Liver (tissue), 9 donors: Measurements from ENCODE around the gene GGA2. TPM values are rescaled to one million over a fixed set of nuclear protein-coding genes. Genes with fewer than 3 reads are reported as not detected.

ENCODE experiments used
- DNase-seq: peaks from one replicate; pipeline ENCODE4 v3.0.0-alpha.2; 2017; ENCODE audit warnings: low spot score
- H3K27ac ChIP-seq, 2 donors: one replicate each; pipeline ENCODE4 v1.7.0; 2013; ENCODE audit warnings: inconsistent platforms in 2 of 2, low read length in 2 of 2, control low read depth in 1 of 2, low read depth in 1 of 2, mild to moderate bottlenecking in 1 of 2
- H3K27me3 ChIP-seq, 4 donors: one replicate each; pipeline versions ENCODE4 v1.6.1 to v1.7.0; 2013; ENCODE audit warnings: low read length in 3 of 4, inconsistent platforms in 1 of 4, mild to moderate bottlenecking in 1 of 4, moderate library complexity in 1 of 4; ENCODE audit not compliant: control insufficient read depth in 4 of 4, insufficient read depth in 4 of 4
- H3K36me3 ChIP-seq, 4 donors: one replicate each; pipeline versions ENCODE4 v1.6.1 to v1.7.0; 2013; ENCODE audit warnings: low read length in 3 of 4, mild to moderate bottlenecking in 3 of 4, low read depth in 1 of 4, moderate library complexity in 1 of 4; ENCODE audit not compliant: control insufficient read depth in 4 of 4, insufficient read depth in 3 of 4
- H3K4me1 ChIP-seq, 4 donors: one replicate each; pipeline versions ENCODE4 v1.6.1 to v1.7.0; 2013; ENCODE audit warnings: low read length in 3 of 4, mild to moderate bottlenecking in 3 of 4, moderate library complexity in 1 of 4; ENCODE audit not compliant: control insufficient read depth in 4 of 4, insufficient read depth in 4 of 4
- H3K4me3 ChIP-seq, 3 donors: one replicate each; pipeline versions ENCODE4 v1.6.1 to v1.7.0; 2013; ENCODE audit warnings: low read length in 3 of 3, control low read depth in 1 of 3, low read depth in 1 of 3, mild to moderate bottlenecking in 1 of 3
- H3K9ac ChIP-seq, 2 donors: one replicate each; pipeline ENCODE4 v1.7.0; 2013; ENCODE audit warnings: low read length in 2 of 2, mild to moderate bottlenecking in 2 of 2, moderate library complexity in 2 of 2, control low read depth in 1 of 2, low read depth in 1 of 2
- H3K9me3 ChIP-seq, 4 donors: one replicate each; pipeline versions ENCODE4 v1.6.1 to v1.7.0; 2013; ENCODE audit warnings: low read length in 3 of 4; ENCODE audit not compliant: control insufficient read depth in 4 of 4
- CTCF ChIP-seq: fragments of 150-350 bp; IDR thresholded peaks from 2 replicates; pipeline ENCODE4 v1.5.1; 2017; ENCODE audit warnings: improper control_type of control experiment, low read depth, low read length; ENCODE audit not compliant: missing input control
- HNF4A ChIP-seq, 2 donors: conservative IDR thresholded peaks; 2 replicates each; pipeline ENCODE4 v1.6.1; 2016; ENCODE audit warnings: antibody characterized with exemption in 2 of 2, mild to moderate bottlenecking in 2 of 2
- HNF4G ChIP-seq: IDR thresholded peaks from 2 replicates; pipeline ENCODE4 v1.6.1; 2016; ENCODE audit warnings: antibody characterized with exemption
- NR2F2 ChIP-seq: IDR thresholded peaks from 2 replicates; pipeline ENCODE4 v1.6.1; 2016; ENCODE audit warnings: antibody characterized with exemption
- RXRA ChIP-seq, 2 donors: IDR thresholded peaks; 2 replicates each; pipeline ENCODE4 v1.6.1; 2017 to 2018; ENCODE audit warnings: antibody characterized with exemption in 2 of 2, mild to moderate bottlenecking in 1 of 2
- SP1 ChIP-seq: IDR thresholded peaks from 2 replicates; pipeline ENCODE4 v1.6.1; 2018; ENCODE audit warnings: antibody characterized with exemption, mild to moderate bottlenecking
- WGBS: extraction: QIAGEN DNeasy Blood & Tissue Kit; methylation state at CpG from one replicate; pipeline ENCODE4 v1.1.7; 2013; 5-methylcytosine and 5-hydroxymethylcytosine counted together
- polyA plus RNA-seq, 2 donors: library from polyadenylated mRNA; stranded (reverse) in 1 of 2; unstranded in 1 of 2; fragments of 200-250 nt in 1 of 2; fragments of >200 nt in 1 of 2; fragmentation: Nextera tagmentation in 1 of 2; extraction: Ambion mirVana in 1 of 2; gene quantifications; one replicate each; pipeline versions ENCODE4 v1.2.1 to v1.2.3, GENCODE V29; 2013 to 2015
- total RNA-seq, 2 donors: library from RNA; depleted of rRNA; stranded (reverse); fragments of >200 nt; gene quantifications; one replicate each; pipeline ENCODE4 v1.2.3, GENCODE V29; 2014
- TF ChIP-seq, protein P1 (sequence below): IDR thresholded peaks from 2 replicates; pipeline ENCODE4 v1.6.1; 2016; ENCODE audit warnings: antibody characterized with exemption, mild to moderate bottlenecking
- donor health status: healthy.
- donor health status: healthy.
- donor health status: healthy.
- donor health status: healthy.
- donor health status: healthy.

The GGA2 gene
- total and polyA plus RNA-seq, 4 donors: 8.4 to 23.9 (median 16.0) TPM

DNA sequence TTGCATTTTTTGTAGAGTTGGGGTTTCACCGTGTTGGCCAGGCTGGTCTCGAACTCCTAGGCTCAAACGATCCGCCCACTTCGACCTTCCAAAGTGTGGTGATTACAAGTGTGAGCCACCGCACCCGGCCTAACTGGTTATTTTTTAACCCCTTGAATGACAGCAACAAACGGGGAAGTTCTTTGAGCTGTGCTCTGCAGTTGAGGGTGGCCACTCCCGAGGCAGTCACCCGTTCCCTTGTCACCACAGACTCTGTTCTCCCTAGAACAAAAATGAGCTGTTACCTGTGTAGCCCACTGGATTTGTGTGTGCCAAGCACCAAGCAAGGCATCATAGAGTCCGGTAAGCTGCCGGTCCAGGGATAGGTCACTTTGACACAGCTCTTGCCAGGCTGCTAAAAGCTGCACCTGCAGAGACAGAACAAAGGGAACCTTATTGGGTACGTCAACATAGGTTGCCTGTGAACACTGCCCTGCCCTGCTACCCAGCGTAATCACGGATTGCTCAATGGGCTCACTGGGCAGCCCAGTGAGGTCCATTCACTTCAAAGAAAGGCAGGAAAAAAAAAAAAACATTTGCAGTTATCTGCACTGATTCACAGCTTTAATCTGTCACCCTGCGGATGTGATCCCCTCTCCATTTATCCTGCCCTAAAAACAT, 76.9 kb downstream of the GGA2 start:
- Histone ChIP-seq H3K4me3 (no peak overlapping the region), H3K36me3 (peaks cover 8 to 28% (median 18%) of the 10 kb centered on the region in 4 donors), H3K27ac (no peak overlapping the region), H3K9ac (no peak overlapping the region), H3K27me3 (no peaks in the 10 kb centered on the region), H3K9me3 (no peaks in the 10 kb centered on the region), H3K4me1 (no peaks in the 10 kb centered on the region)
- DNase-seq: no peak
- 79% methylated on average over 16 of the region's 16 CpGs for WGBS
- TF ChIP-seq HNF4A (conservative IDR thresholded peaks at IDR 0.05): no peak
- TF ChIP-seq RXRA (IDR thresholded peaks at IDR 0.05): no peak
- no peak for TF ChIP-seq HNF4G
- TF ChIP-seq NR2F2: no peak
- TF ChIP-seq SP1: no peak
- TF ChIP-seq CTCF: no peak
- TF ChIP-seq, protein P1, sequence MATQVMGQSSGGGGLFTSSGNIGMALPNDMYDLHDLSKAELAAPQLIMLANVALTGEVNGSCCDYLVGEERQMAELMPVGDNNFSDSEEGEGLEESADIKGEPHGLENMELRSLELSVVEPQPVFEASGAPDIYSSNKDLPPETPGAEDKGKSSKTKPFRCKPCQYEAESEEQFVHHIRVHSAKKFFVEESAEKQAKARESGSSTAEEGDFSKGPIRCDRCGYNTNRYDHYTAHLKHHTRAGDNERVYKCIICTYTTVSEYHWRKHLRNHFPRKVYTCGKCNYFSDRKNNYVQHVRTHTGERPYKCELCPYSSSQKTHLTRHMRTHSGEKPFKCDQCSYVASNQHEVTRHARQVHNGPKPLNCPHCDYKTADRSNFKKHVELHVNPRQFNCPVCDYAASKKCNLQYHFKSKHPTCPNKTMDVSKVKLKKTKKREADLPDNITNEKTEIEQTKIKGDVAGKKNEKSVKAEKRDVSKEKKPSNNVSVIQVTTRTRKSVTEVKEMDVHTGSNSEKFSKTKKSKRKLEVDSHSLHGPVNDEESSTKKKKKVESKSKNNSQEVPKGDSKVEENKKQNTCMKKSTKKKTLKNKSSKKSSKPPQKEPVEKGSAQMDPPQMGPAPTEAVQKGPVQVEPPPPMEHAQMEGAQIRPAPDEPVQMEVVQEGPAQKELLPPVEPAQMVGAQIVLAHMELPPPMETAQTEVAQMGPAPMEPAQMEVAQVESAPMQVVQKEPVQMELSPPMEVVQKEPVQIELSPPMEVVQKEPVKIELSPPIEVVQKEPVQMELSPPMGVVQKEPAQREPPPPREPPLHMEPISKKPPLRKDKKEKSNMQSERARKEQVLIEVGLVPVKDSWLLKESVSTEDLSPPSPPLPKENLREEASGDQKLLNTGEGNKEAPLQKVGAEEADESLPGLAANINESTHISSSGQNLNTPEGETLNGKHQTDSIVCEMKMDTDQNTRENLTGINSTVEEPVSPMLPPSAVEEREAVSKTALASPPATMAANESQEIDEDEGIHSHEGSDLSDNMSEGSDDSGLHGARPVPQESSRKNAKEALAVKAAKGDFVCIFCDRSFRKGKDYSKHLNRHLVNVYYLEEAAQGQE: no peak

- H3K9me3 ChIP-seq: no peaks in the 10 kb centered on the region
- peaks cover 5 to 29% (median 18%) of the 10 kb centered on the region in 4 donors for H3K36me3 ChIP-seq
- peak; percentile 20 for TF ChIP-seq CTCF
- TF ChIP-seq HNF4A (conservative IDR thresholded peaks at IDR 0.05): no peak
- H3K27ac ChIP-seq: no peak overlapping the region
- H3K4me3 ChIP-seq: no peak overlapping the region
- H3K9ac ChIP-seq: no peak overlapping the region
- 90% methylated on average over 10 of the region's 10 CpGs for WGBS
- DNase-seq: no peak
- H3K4me1 ChIP-seq: no peaks in the 10 kb centered on the region
- H3K27me3 ChIP-seq: no peaks in the 10 kb centered on the region
Observed at GRCh38 chr16:23432176-23433128, 77.8 kb downstream of the GGA2 start.
